GM18868 (cell line): Measurements from ENCODE around the gene RYR2.

Experiments
- ATAC-seq: cut with Tn5 transposase; IDR thresholded peaks from one replicate; pipeline ENCODE4 v1.9.1; 2021; ENCODE audit warnings: mild to moderate bottlenecking, moderate library complexity; ENCODE audit not compliant: unreplicated experiment

Gene RYR2

DNA sequence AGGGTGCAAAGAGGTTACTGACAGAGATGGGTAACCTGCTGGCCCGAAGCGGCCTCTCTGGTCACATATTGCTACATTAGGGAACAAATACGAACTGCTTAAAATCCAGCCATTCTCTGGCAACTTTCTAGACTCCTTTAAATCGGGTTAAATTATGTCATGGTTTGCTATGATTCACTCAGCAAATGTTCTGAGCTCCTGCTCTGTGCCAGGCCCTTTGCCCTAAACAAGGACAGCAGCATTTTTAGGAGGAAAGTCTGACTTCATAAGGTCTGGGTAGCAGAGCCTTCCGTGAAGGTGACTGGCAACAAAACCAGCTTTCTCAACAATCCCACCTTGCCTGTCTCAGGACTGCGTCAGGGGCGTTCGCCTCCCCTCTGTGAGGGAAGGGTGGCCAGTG, 833.3 kb downstream of the RYR2 start:
- ATAC-seq: no peak

GRCh38 chr1:237877631-237878030, 835.6 kb downstream of the RYR2 start:
- ATAC-seq: no peak

DNA sequence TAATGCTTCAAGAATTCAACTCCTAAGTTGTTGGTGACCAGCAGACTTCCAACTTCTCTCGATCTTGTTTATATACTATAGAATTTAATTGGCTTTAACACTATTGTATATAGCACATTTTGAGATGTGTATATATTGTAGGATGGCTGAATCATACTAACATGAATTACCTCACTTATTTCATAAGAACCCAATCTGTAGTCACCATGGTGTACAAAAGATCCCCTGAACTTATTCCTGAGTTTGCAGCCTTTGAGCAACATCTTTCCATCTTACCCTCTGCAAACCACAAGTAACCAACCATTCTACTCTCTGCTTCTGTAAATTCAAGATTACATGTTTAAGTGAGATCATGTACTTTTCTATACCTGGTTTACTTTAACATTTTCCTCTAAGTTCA, 836.4 kb downstream of the RYR2 start:
- ATAC-seq: no peak

DNA sequence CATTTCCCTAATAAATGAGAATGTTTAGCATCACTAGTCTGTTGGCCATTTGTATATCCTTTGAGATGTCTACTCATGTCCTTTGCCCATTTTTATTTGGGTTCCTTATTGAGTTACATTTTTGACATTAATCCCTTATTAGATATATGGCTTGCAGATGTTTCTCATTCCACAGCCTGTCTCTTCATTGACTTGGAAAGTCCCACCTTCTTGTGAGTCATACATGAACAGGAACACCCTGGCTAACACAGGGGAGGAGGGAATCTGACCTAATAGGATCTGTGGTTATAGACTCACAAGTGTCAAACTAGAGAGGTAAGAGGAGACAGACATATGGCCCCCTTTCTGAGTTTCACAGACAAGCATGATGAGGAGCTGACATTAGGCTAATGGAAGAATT, 837.2 kb downstream of the RYR2 start:
- no peak for ATAC-seq
